H9 (cell line): ENCODE data around the gene APRT. TPM values are rescaled to one million over a fixed set of nuclear protein-coding genes. Genes with fewer than 3 reads are reported as not detected.
A peak's percentile ranks its signal among the peaks of the same experiment; 100 is the strongest.

Experiments used
- DNase-seq: peaks from one replicate; pipeline ENCODE4 v3.0.0-alpha.2; 2017
- H2AFZ ChIP-seq: one replicate; pipeline ENCODE4 v1.6.1; 2013; ENCODE audit warnings: mild to moderate bottlenecking, low read length, control low read depth, moderate library complexity
- H2AK5ac ChIP-seq: 2 replicates; pipeline ENCODE4 v1.6.1; 2013; ENCODE audit warnings: low read length, control low read depth, mixed read lengths; ENCODE audit not compliant: insufficient read length
- H2BK120ac ChIP-seq: one replicate; pipeline ENCODE4 v1.6.1; 2013; ENCODE audit warnings: low read depth, mild to moderate bottlenecking, low read length, control low read depth, inconsistent platforms; ENCODE audit not compliant: poor library complexity, severe bottlenecking
- H2BK12ac ChIP-seq: 2 replicates; pipeline ENCODE4 v1.6.1; 2013; ENCODE audit warnings: low read length, control low read depth, mixed read lengths, low read depth; ENCODE audit not compliant: insufficient read length
- H2BK15ac ChIP-seq: 2 replicates; pipeline ENCODE4 v1.6.1; 2013; ENCODE audit warnings: low read depth, low read length, control low read depth
- H2BK20ac ChIP-seq: one replicate; pipeline ENCODE4 v1.6.1; 2013; ENCODE audit warnings: low read depth, mild to moderate bottlenecking, low read length, control low read depth, inconsistent platforms; ENCODE audit not compliant: poor library complexity, severe bottlenecking
- H2BK5ac ChIP-seq: 2 replicates; pipeline ENCODE4 v1.6.1; 2013; ENCODE audit warnings: low read length, control low read depth, mixed read lengths; ENCODE audit not compliant: insufficient read length
- H3K14ac ChIP-seq: 2 replicates; pipeline ENCODE4 v1.6.1; 2013; ENCODE audit warnings: low read length, control low read depth; ENCODE audit not compliant: insufficient read depth
- H3K18ac ChIP-seq: 2 replicates; pipeline ENCODE4 v1.6.1; 2013; ENCODE audit warnings: low read depth, mild to moderate bottlenecking, mixed read lengths, low read length, control low read depth; ENCODE audit not compliant: insufficient read length
- H3K23ac ChIP-seq: 2 replicates; pipeline ENCODE4 v1.6.1; 2013; ENCODE audit warnings: low read length, control low read depth, mixed read lengths, low read depth; ENCODE audit not compliant: insufficient read length
- H3K23me2 ChIP-seq: 2 replicates; pipeline ENCODE4 v1.6.1; 2013; ENCODE audit warnings: low read depth, mild to moderate bottlenecking, mixed read lengths, low read length, control low read depth; ENCODE audit not compliant: insufficient read length, poor library complexity, severe bottlenecking
- H3K27ac ChIP-seq: 2 replicates; pipeline ENCODE4 v1.5.1; 2013; ENCODE audit warnings: low read length, control low read depth, mixed read lengths, low read depth; ENCODE audit not compliant: insufficient read length
- H3K27me3 ChIP-seq: 2 replicates; pipeline ENCODE4 v1.6.1; 2013; ENCODE audit warnings: low read length, control low read depth, inconsistent platforms; ENCODE audit not compliant: insufficient read depth
- H3K4ac ChIP-seq: 2 replicates; pipeline ENCODE4 v1.6.1; 2013; ENCODE audit warnings: low read depth, mild to moderate bottlenecking, control low read depth, inconsistent platforms, low read length, moderate library complexity
- H3K4me1 ChIP-seq: 2 replicates; pipeline ENCODE4 v1.6.1; 2013; ENCODE audit warnings: low read length, control low read depth, inconsistent platforms; ENCODE audit not compliant: insufficient read depth
- H3K4me2 ChIP-seq: 2 replicates; pipeline ENCODE4 v1.6.1; 2013; ENCODE audit warnings: low read length, control low read depth, mixed read lengths; ENCODE audit not compliant: insufficient read length, insufficient read depth
- H3K56ac ChIP-seq: 2 replicates; pipeline ENCODE4 v1.6.1; 2013; ENCODE audit warnings: low read depth, mild to moderate bottlenecking, mixed read lengths, low read length, control low read depth; ENCODE audit not compliant: insufficient read length
- H3K79me1 ChIP-seq: 2 replicates; pipeline ENCODE4 v1.6.1; 2013; ENCODE audit warnings: low read depth, mild to moderate bottlenecking, moderate library complexity, low read length, control low read depth, inconsistent platforms; ENCODE audit not compliant: insufficient read depth, poor library complexity, severe bottlenecking
- H3K79me2 ChIP-seq: 2 replicates; pipeline ENCODE4 v1.6.1; 2013; ENCODE audit warnings: low read length, control low read depth, inconsistent platforms; ENCODE audit not compliant: insufficient read depth
- H3K9ac ChIP-seq: 2 replicates; pipeline ENCODE4 v1.6.1; 2013; ENCODE audit warnings: low read length, control low read depth, mixed read lengths; ENCODE audit not compliant: insufficient read length; ENCODE audit errors: extremely low read depth
- H3K9me3 ChIP-seq: one replicate; pipeline ENCODE4 v1.6.1; 2013; ENCODE audit warnings: low read depth, low read length, inconsistent platforms; ENCODE audit not compliant: control insufficient read depth
- H3T11ph ChIP-seq: one replicate; pipeline ENCODE4 v1.6.1; 2013; ENCODE audit warnings: mild to moderate bottlenecking, low read length, control low read depth, inconsistent platforms
- H4K20me1 ChIP-seq: one replicate; pipeline ENCODE4 v1.6.1; 2013; ENCODE audit not compliant: control insufficient read depth, insufficient read length, insufficient read depth
- H4K5ac ChIP-seq: 2 replicates; pipeline ENCODE4 v1.6.1; 2013; ENCODE audit warnings: low read depth, mild to moderate bottlenecking, mixed read lengths, low read length, control low read depth; ENCODE audit not compliant: insufficient read length
- H4K8ac ChIP-seq: replicated peaks from 2 replicates; pipeline ENCODE4 v1.6.1; 2013; ENCODE audit warnings: low read length, control low read depth, mixed read lengths, low read depth; ENCODE audit not compliant: insufficient read length
- H4K91ac ChIP-seq: 2 replicates; pipeline ENCODE4 v1.6.1; 2013; ENCODE audit warnings: low read depth, mild to moderate bottlenecking, moderate library complexity, mixed read lengths, low read length, control low read depth; ENCODE audit not compliant: insufficient read length
- H3K27ac Mint-ChIP-seq, 3 experiments: 2 replicates in 2 of 3; 3 replicates in 1 of 3; pipeline ENCODE4 v1.8.0; 2020 to 2021; ENCODE audit warnings: mixed read lengths in 3 of 3, mild to moderate bottlenecking in 1 of 3, moderate library complexity in 1 of 3
- H3K27me3 Mint-ChIP-seq: 2 replicates; pipeline ENCODE4 v1.8.0; 2021; ENCODE audit warnings: low read depth, mild to moderate bottlenecking, moderate library complexity, mixed read lengths
- H3K36me3 Mint-ChIP-seq, 3 experiments: 2 replicates in 2 of 3; 3 replicates in 1 of 3; pipeline ENCODE4 v1.8.0; 2020 to 2021; ENCODE audit warnings: low read depth in 3 of 3, mixed read lengths in 3 of 3; ENCODE audit not compliant: insufficient read depth in 1 of 3
- H3K4me1 Mint-ChIP-seq, 2 experiments: 2 replicates each; pipeline ENCODE4 v1.8.0; 2020; ENCODE audit warnings: mixed read lengths in 2 of 2
- H3K4me3 Mint-ChIP-seq, 2 experiments: 2 replicates in 1 of 2; 3 replicates in 1 of 2; pipeline ENCODE4 v1.8.0; 2020 to 2021; ENCODE audit warnings: mild to moderate bottlenecking in 2 of 2, mixed read lengths in 2 of 2, moderate library complexity in 1 of 2
- H3K9me3 Mint-ChIP-seq, 2 experiments: 2 replicates in 1 of 2; 3 replicates in 1 of 2; pipeline ENCODE4 v1.8.0; 2020; ENCODE audit warnings: mild to moderate bottlenecking in 2 of 2, mixed read lengths in 2 of 2, moderate library complexity in 1 of 2
- total RNA-seq: library from RNA; stranded (reverse); gene quantifications from 2 replicates; pipeline ENCODE4 v1.2.1, GENCODE V29; 2021
- TF ChIP-seq, protein P1 (sequence below): fragments of 200-600 bp; sonication (generic); conservative IDR thresholded peaks from 3 replicates; pipeline ENCODE4 v1.8.0; 2021; ENCODE audit warnings: antibody characterized with exemption, mild to moderate bottlenecking

Gene APRT
- total RNA-seq, 1 experiment from 2014 or later = 246 TPM

DNA sequence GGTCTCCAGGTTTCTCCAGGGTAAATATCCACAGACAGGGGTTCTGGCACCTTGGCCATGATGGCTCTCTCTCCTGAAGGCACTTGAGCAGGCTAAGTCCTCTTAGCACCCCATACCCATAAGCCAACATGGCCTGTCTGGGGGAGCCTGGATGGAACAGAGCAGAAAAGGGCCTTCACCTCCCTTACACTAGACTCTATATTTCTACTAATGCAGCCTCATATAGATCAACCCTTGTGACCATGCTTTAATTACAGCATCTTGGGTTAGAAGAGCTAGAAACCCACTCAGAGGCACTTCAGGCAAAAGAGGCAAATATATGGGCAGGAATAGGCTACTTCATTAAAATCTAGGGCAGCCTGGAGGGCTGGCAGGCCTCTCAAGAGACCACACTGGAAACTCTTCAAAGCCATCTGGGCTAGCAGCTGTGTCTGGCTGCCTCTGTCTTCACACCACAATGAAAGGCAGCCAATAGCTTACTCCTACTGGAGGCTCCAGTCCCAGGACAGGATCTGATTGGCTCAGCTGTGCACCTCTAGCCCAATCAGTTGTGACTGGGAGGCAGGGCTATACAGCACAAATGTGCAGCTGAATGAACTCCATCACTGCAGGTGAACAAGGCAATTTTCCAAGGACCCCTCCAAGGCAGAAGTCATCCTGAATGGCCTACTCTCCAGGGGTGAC is 12.8 kb downstream of the APRT start:
- Mint-ChIP-seq H3K27ac (no peak overlapping the region), H3K4me1 (peaks cover 0 to 3% of the 10 kb centered on the region in 2 experiments; a peak in 1 of 4 replicates), H3K9me3 (no peaks in the 10 kb centered on the region), H3K36me3 (peaks cover 0 to 5% (median 4%) of the 10 kb centered on the region in 3 experiments; a peak in 3 of 7 replicates), H3K27me3 (peaks cover 4% of the 10 kb centered on the region), H3K4me3 (no peak overlapping the region)
- Histone ChIP-seq H3K27ac (no peak overlapping the region), H2AK5ac (no peak overlapping the region), H4K20me1 (no peaks in the 10 kb centered on the region), H2AFZ (no peak overlapping the region), H2BK20ac (no peak overlapping the region), H4K91ac (no peak overlapping the region), H3K79me2 (no peaks in the 10 kb centered on the region), H3K9me3 (no peaks in the 10 kb centered on the region), H4K5ac (no peak overlapping the region), H4K8ac (no peak overlapping the region), H3K9ac (no peak overlapping the region), H3K79me1 (no peaks in the 10 kb centered on the region), H3T11ph (no peak overlapping the region), H3K18ac (no peak overlapping the region), H2BK120ac (no peak overlapping the region), H2BK5ac (no peak overlapping the region), H2BK15ac (no peak overlapping the region), H3K56ac (no peak overlapping the region), H3K4me2 (no peak overlapping the region), H3K23ac (no peak overlapping the region), H3K4ac (no peak overlapping the region), H3K14ac (no peak overlapping the region), H3K4me1 (no peaks in the 10 kb centered on the region), H2BK12ac (no peak overlapping the region), H3K23me2 (peaks cover 2% of the 10 kb centered on the region), H3K27me3 (no peaks in the 10 kb centered on the region)
- peak; percentile 23 for DNase-seq
- TF ChIP-seq, protein P1, sequence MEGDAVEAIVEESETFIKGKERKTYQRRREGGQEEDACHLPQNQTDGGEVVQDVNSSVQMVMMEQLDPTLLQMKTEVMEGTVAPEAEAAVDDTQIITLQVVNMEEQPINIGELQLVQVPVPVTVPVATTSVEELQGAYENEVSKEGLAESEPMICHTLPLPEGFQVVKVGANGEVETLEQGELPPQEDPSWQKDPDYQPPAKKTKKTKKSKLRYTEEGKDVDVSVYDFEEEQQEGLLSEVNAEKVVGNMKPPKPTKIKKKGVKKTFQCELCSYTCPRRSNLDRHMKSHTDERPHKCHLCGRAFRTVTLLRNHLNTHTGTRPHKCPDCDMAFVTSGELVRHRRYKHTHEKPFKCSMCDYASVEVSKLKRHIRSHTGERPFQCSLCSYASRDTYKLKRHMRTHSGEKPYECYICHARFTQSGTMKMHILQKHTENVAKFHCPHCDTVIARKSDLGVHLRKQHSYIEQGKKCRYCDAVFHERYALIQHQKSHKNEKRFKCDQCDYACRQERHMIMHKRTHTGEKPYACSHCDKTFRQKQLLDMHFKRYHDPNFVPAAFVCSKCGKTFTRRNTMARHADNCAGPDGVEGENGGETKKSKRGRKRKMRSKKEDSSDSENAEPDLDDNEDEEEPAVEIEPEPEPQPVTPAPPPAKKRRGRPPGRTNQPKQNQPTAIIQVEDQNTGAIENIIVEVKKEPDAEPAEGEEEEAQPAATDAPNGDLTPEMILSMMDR = no peak
